ENCODE measurements around the gene NKAPD1. TPM values are rescaled to one million over a fixed set of nuclear protein-coding genes. Genes with fewer than 3 reads are reported as not detected.
"Not testable (repeated sequence)": the region's sequence is repeated elsewhere in the genome, so short reads cannot be mapped to it uniquely, and the experiment has no call there.

NKAPD1 gene
- total and polyA plus RNA-seq, 2 donors (not counting 1 experiment from before 2014, with no cell fraction given): 4.5 to 22.8 TPM

GRCh38 chr11:112087212-112087611 lies 13.1 kb downstream of the NKAPD1 start:
- Histone ChIP-seq H3K36me3 (replicated peaks in 1 of 2; ENCODE audit: control extremely low read depth in 1 of 2, control insufficient read depth in 1 of 2, extremely low read depth in 1 of 2, insufficient read depth in 2 of 2, low read length in 1 of 2) (peaks cover 3 to 56% of the 10 kb centered on the region in 2 experiments), H3K4me2 (replicated peaks; ENCODE audit: low read depth, low read length, poor library complexity, severe bottlenecking) (peak overlapping the region; percentile 91), H2AFZ (ENCODE audit: insufficient read depth, low read depth, low read length, poor library complexity, severe bottlenecking) (peak overlapping the region; percentile 91), H3K79me2 (ENCODE audit: control insufficient read depth, insufficient read depth, low read length) (peaks cover 48% of the 10 kb centered on the region), H3K9ac (ENCODE audit: low read length) (peak overlapping the region; percentile 93), H3K4me3 (ENCODE audit: control extremely low read depth in 1 of 5, extremely low read depth in 1 of 5, insufficient read depth in 1 of 5, low read depth in 2 of 5, low read length in 4 of 5) (peak overlapping the region; percentile 73 to 100 (median 97)), H3K27ac (ENCODE audit: low read length in 2 of 2) (peak overlapping the region; percentile 77 to 91), H4K20me1 (ENCODE audit: control insufficient read depth, insufficient read depth, low read length, poor library complexity, severe bottlenecking) (no peaks in the 10 kb centered on the region), H3K9me3 (ENCODE audit: control extremely low read depth in 1 of 3, control insufficient read depth in 2 of 3, insufficient read depth in 1 of 3, low read length in 2 of 3) (no peaks in the 10 kb centered on the region), H3K27me3 (replicated peaks in 1 of 4; ENCODE audit: control extremely low read depth in 1 of 4, control insufficient read depth in 3 of 4, insufficient read depth in 4 of 4, low read length in 3 of 4) (no peaks in the 10 kb centered on the region), H3K4me1 (ENCODE audit: control insufficient read depth in 2 of 2, insufficient read depth in 2 of 2, low read length in 2 of 2) (peaks cover 18 to 21% of the 10 kb centered on the region in 2 donors)
- 38% methylated on average over 7 of the region's 10 CpGs for WGBS (ENCODE audit: insufficient coverage)
- DNase-seq: peak; percentile 13
- ChIA-PET POLR2A (interaction anchor here (0.6 to 1.1 kb wide), 4 partner anchors 14 to 216 kb away, joined by 3 to 7 read pairs (median 4); partner anchors contain the start of gene ALG9), CTCF (interaction anchor here (0.7 to 2.0 kb wide), 7 partner anchors 11 to 193 kb away, joined by 3 to 6 read pairs (median 4); no protein-coding TSS in a partner anchor)
- intact Hi-C loops (cut with micrococcal nuclease): loop anchor here (2.0 kb wide), 2 partner anchors 216 to 1686 kb away; partner anchors contain the start of genes ALG9 and ZW10
- H3K9me3 Mint-ChIP-seq (ENCODE audit: insufficient read depth): no peaks in the 10 kb centered on the region
- H3K27me3 Mint-ChIP-seq: no peaks in the 10 kb centered on the region
- ATAC-seq (ENCODE audit: low read depth): no peak
- TF ChIP-seq CTCF (IDR thresholded peaks at IDR 0.05) (no peak), EZH2 (IDR thresholded peaks at IDR 0.05; ENCODE audit: borderline replicate concordance, insufficient read depth, low read depth, low read length, poor library complexity, severe bottlenecking) (no peak)
- peak overlapping the region; percentile 93 for H3K27ac Mint-ChIP-seq
- peaks cover 42% of the 10 kb centered on the region for H3K4me1 Mint-ChIP-seq
- peak overlapping the region; percentile 89 for H3K4me3 Mint-ChIP-seq

- H3K4me3 Mint-ChIP-seq; H3K79me2 ChIP-seq (ENCODE audit: control insufficient read depth, insufficient read depth, low read length); H2AFZ ChIP-seq (ENCODE audit: insufficient read depth, low read depth, low read length, poor library complexity, severe bottlenecking); H3K4me2 ChIP-seq (replicated peaks; ENCODE audit: low read depth, low read length, poor library complexity, severe bottlenecking); H3K4me3 ChIP-seq (ENCODE audit: control extremely low read depth in 1 of 5, extremely low read depth in 1 of 5, insufficient read depth in 1 of 5, low read depth in 2 of 5, low read length in 4 of 5); H3K9me3 ChIP-seq (ENCODE audit: control extremely low read depth in 1 of 3, control insufficient read depth in 2 of 3, insufficient read depth in 1 of 3, low read length in 2 of 3); H3K4me1 ChIP-seq (ENCODE audit: control insufficient read depth in 2 of 2, insufficient read depth in 2 of 2, low read length in 2 of 2); H3K9me3 Mint-ChIP-seq (ENCODE audit: insufficient read depth); H3K4me1 Mint-ChIP-seq; H4K20me1 ChIP-seq (ENCODE audit: control insufficient read depth, insufficient read depth, low read length, poor library complexity, severe bottlenecking); ATAC-seq (ENCODE audit: low read depth); H3K27me3 Mint-ChIP-seq; H3K27ac Mint-ChIP-seq; intact Hi-C loops (cut with micrococcal nuclease); H3K9ac ChIP-seq (ENCODE audit: low read length); H3K27me3 ChIP-seq (replicated peaks in 1 of 4; ENCODE audit: control extremely low read depth in 1 of 4, control insufficient read depth in 3 of 4, insufficient read depth in 4 of 4, low read length in 3 of 4); DNase-seq; H3K27ac ChIP-seq (ENCODE audit: low read length in 2 of 2); POLR2A ChIA-PET: not testable (repeated sequence)
- H3K36me3 ChIP-seq (replicated peaks in 1 of 2; ENCODE audit: control extremely low read depth in 1 of 2, control insufficient read depth in 1 of 2, extremely low read depth in 1 of 2, insufficient read depth in 2 of 2, low read length in 1 of 2): peaks cover 3 to 44% of the 10 kb centered on the region in 2 experiments
- CTCF ChIA-PET: interaction anchor here (1.0 to 1.6 kb wide), 2 partner anchors 19 to 184 kb away, joined by 4 read pairs; no protein-coding TSS in a partner anchor
- WGBS (ENCODE audit: insufficient coverage): no CpG with 5 or more reads among the region's 2 CpGs
These were observed 21.2 kb downstream of the NKAPD1 start for GRCh38 chr11:112095302-112095701.
